ENCODE results near the gene UPK1B.

GRCh38 chr3:119184796-119185570, 11.6 kb downstream of the UPK1B start:
- TF ChIP-seq, protein P1, sequence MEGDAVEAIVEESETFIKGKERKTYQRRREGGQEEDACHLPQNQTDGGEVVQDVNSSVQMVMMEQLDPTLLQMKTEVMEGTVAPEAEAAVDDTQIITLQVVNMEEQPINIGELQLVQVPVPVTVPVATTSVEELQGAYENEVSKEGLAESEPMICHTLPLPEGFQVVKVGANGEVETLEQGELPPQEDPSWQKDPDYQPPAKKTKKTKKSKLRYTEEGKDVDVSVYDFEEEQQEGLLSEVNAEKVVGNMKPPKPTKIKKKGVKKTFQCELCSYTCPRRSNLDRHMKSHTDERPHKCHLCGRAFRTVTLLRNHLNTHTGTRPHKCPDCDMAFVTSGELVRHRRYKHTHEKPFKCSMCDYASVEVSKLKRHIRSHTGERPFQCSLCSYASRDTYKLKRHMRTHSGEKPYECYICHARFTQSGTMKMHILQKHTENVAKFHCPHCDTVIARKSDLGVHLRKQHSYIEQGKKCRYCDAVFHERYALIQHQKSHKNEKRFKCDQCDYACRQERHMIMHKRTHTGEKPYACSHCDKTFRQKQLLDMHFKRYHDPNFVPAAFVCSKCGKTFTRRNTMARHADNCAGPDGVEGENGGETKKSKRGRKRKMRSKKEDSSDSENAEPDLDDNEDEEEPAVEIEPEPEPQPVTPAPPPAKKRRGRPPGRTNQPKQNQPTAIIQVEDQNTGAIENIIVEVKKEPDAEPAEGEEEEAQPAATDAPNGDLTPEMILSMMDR (IDR thresholded peaks at IDR 0.05): no peak
- TF ChIP-seq POLR2A (IDR thresholded peaks at IDR 0.05): no peak

Measured in heart left ventricle (tissue), 13 donors.